Neural cell (in vitro differentiated cells): ENCODE measurements around the gene CP. TPM values are rescaled to one million over a fixed set of nuclear protein-coding genes. Genes with fewer than 3 reads are reported as not detected.

Experiments used
- H2AFZ ChIP-seq: fragments of 200-600, 300-800 bp; sonication (generic), shearing (Covaris generic); 2 replicates; pipeline ENCODE4 v1.6.0; 2014; ENCODE audit warnings: low read depth, mild to moderate bottlenecking, antibody characterized with exemption, low read length, moderate library complexity
- H3F3A ChIP-seq: fragments of 200-600 bp; shearing (Covaris generic); 2 replicates; pipeline ENCODE4 v1.6.1; 2016; ENCODE audit warnings: mild to moderate bottlenecking, moderate library complexity, mixed read lengths, antibody characterized with exemption, low read length; ENCODE audit not compliant: insufficient read depth, poor library complexity, severe bottlenecking
- H3K27ac ChIP-seq: fragments of 200-600, 300-800 bp; sonication (generic), shearing (Covaris generic); 2 replicates; pipeline ENCODE4 v1.5.1; 2014; ENCODE audit warnings: mild to moderate bottlenecking, low read length, moderate library complexity
- H3K27me3 ChIP-seq: fragments of 300-800, 200-600 bp; sonication (generic), shearing (Covaris generic); 2 replicates; pipeline ENCODE4 v1.6.0; 2014; ENCODE audit warnings: mild to moderate bottlenecking, low read depth, low read length, moderate library complexity; ENCODE audit not compliant: insufficient read depth
- H3K36me3 ChIP-seq: fragments of 300-800, 200-600 bp; sonication (generic), shearing (Covaris generic); 2 replicates; pipeline ENCODE4 v1.5.1; 2014; ENCODE audit warnings: mild to moderate bottlenecking, antibody characterized with exemption, low read length, moderate library complexity; ENCODE audit not compliant: insufficient read depth
- H3K4me2 ChIP-seq: fragments of 300-800, 200-600 bp; sonication (generic), shearing (Covaris generic); 2 replicates; pipeline ENCODE4 v1.6.0; 2014; ENCODE audit warnings: mild to moderate bottlenecking, low read length
- H3K4me3 ChIP-seq: fragments of 300-800, 200-600 bp; sonication (generic), shearing (Covaris generic); 2 replicates; pipeline ENCODE4 v1.5.1; 2014; ENCODE audit warnings: mild to moderate bottlenecking, low read length, moderate library complexity
- H3K79me2 ChIP-seq: fragments of 200-600 bp; shearing (Covaris generic); replicated peaks from 2 replicates; pipeline ENCODE4 v1.6.0; 2014; ENCODE audit warnings: mild to moderate bottlenecking, low read length, moderate library complexity; ENCODE audit not compliant: insufficient read depth
- H3K9ac ChIP-seq: fragments of 300-800, 200-600 bp; sonication (generic), shearing (Covaris generic); 2 replicates; pipeline ENCODE4 v1.6.1; 2016; ENCODE audit warnings: mild to moderate bottlenecking, low read length, mixed read lengths
- H3K9me2 ChIP-seq: fragments of 200-600 bp; shearing (Covaris generic); 2 replicates; pipeline ENCODE4 v1.6.1; 2016; ENCODE audit warnings: mild to moderate bottlenecking, low read length, mixed read lengths; ENCODE audit not compliant: insufficient read depth
- H3K9me3 ChIP-seq: fragments of 200-600, 300-800 bp; sonication (generic), shearing (Covaris generic); 2 replicates; pipeline ENCODE4 v1.6.1; 2016; ENCODE audit warnings: mild to moderate bottlenecking, mixed run types, low read length, moderate library complexity, mixed read lengths
- H4K20me1 ChIP-seq: fragments of 200-600 bp; shearing (Covaris generic); 2 replicates; pipeline ENCODE4 v1.6.1; 2016; ENCODE audit warnings: mild to moderate bottlenecking, mixed run types; ENCODE audit not compliant: insufficient read depth
- CTCF ChIP-seq: fragments of 450-650 bp; IDR thresholded peaks from 2 replicates; pipeline ENCODE4 v1.5.1; 2014; ENCODE audit warnings: antibody characterized with exemption, mild to moderate bottlenecking, moderate library complexity; ENCODE audit not compliant: poor library complexity, severe bottlenecking
- EP300 ChIP-seq: fragments of 450-650 bp; conservative IDR thresholded peaks from 2 replicates; pipeline ENCODE4 v1.6.1; 2014; ENCODE audit warnings: antibody characterized with exemption, mild to moderate bottlenecking, moderate library complexity; ENCODE audit not compliant: poor library complexity, severe bottlenecking
- EZH2 ChIP-seq: fragments of 200-600, 300-800 bp; shearing (Covaris generic), sonication (generic); IDR thresholded peaks from 2 replicates; pipeline ENCODE4 v1.6.1; 2014; ENCODE audit warnings: antibody characterized with exemption, low read length, borderline replicate concordance, mild to moderate bottlenecking; ENCODE audit not compliant: insufficient read depth, poor library complexity, severe bottlenecking
- MXI1 ChIP-seq: fragments of 450-650 bp; conservative IDR thresholded peaks from 2 replicates; pipeline ENCODE4 v1.6.1; 2014; ENCODE audit warnings: antibody characterized with exemption, mild to moderate bottlenecking; ENCODE audit not compliant: poor library complexity, severe bottlenecking
- POLR2AphosphoS5 ChIP-seq: IDR thresholded peaks from 2 replicates; pipeline ENCODE4 v1.6.1; 2012
- RAD21 ChIP-seq: fragments of 450-650 bp; conservative IDR thresholded peaks from 2 replicates; pipeline ENCODE4 v1.6.1; 2014; ENCODE audit warnings: antibody characterized with exemption, mild to moderate bottlenecking, moderate library complexity
- REST ChIP-seq: IDR thresholded peaks from 2 replicates; pipeline ENCODE4 v1.6.1; 2012; ENCODE audit warnings: borderline replicate concordance
- SMC3 ChIP-seq: fragments of 450-650 bp; conservative IDR thresholded peaks from 2 replicates; pipeline ENCODE4 v1.6.1; 2014; ENCODE audit warnings: antibody characterized with exemption, mild to moderate bottlenecking, moderate library complexity; ENCODE audit not compliant: poor library complexity
- TAF1 ChIP-seq: IDR thresholded peaks from 2 replicates; pipeline ENCODE4 v1.6.1; 2012; ENCODE audit warnings: low read depth
- polyA plus RNA-seq: library from polyadenylated mRNA; depleted of rRNA; stranded (reverse); fragments of >200 nt; gene quantifications from 2 replicates; pipeline ENCODE4 v1.2.3, GENCODE V29; 2014

CP gene
- polyA plus RNA-seq, 1 donor from 2014 or later: not detected

- Histone ChIP-seq H3K4me2 (no peak overlapping the region), H4K20me1 (no peaks in the 10 kb centered on the region), H2AFZ (no peak overlapping the region), H3K4me3 (no peak overlapping the region), H3K9me2 (no peaks in the 10 kb centered on the region), H3K36me3 (no peaks in the 10 kb centered on the region), H3K9me3 (no peaks in the 10 kb centered on the region), H3K27me3 (no peaks in the 10 kb centered on the region), H3K79me2 (no peaks in the 10 kb centered on the region), H3F3A (no peaks in the 10 kb centered on the region), H3K27ac (no peak overlapping the region), H3K9ac (no peak overlapping the region)
- TF ChIP-seq TAF1 (no peak), MXI1 (no peak), POLR2AphosphoS5 (no peak), EP300 (no peak), EZH2 (no peak), SMC3 (no peak), REST (no peak), CTCF (no peak), RAD21 (no peak)
Measured at GRCh38 chr3:149217347-149217746, 4.3 kb downstream of the CP start.

- H3K27me3 ChIP-seq: no peaks in the 10 kb centered on the region
- H3K9me3 ChIP-seq: no peaks in the 10 kb centered on the region
- no peaks in the 10 kb centered on the region for H3K36me3 ChIP-seq
- no peaks in the 10 kb centered on the region for H3K9me2 ChIP-seq
- no peaks in the 10 kb centered on the region for H3K79me2 ChIP-seq
- no peak overlapping the region for H2AFZ ChIP-seq
- H4K20me1 ChIP-seq: no peaks in the 10 kb centered on the region
- H3K4me3 ChIP-seq: no peak overlapping the region
- no peak overlapping the region for H3K4me2 ChIP-seq
- no peak overlapping the region for H3K9ac ChIP-seq
- H3K27ac ChIP-seq: no peak overlapping the region
- H3F3A ChIP-seq: no peaks in the 10 kb centered on the region
- no peak for TF ChIP-seq REST
- no peak for TF ChIP-seq TAF1
- TF ChIP-seq RAD21: no peak
- no peak for TF ChIP-seq CTCF
- TF ChIP-seq EZH2: no peak
- TF ChIP-seq SMC3: no peak
- no peak for TF ChIP-seq POLR2AphosphoS5
- TF ChIP-seq EP300: no peak
- no peak for TF ChIP-seq MXI1
Measured at GRCh38 chr3:149216193-149216869, 5.3 kb downstream of the CP start.
